Measurements from ENCODE around the gene UCN3.

The UCN3 gene

GRCh38 chr10:5364890-5365338, at the start of gene UCN3:
UCN3 (plus strand) TSS chr10:5364966; CDS start chr10:5373721, 8,755 bp downstream.
- no peak for DNase-seq (ENCODE audit: low spot score)
- in situ Hi-C loops (cut with MboI; ENCODE audit: low pct_unique_long_range_greater_than_20kb, low sequenced_read_pairs, unreplicated experiment): no loop called here
- TF ChIP-seq CTCF (IDR thresholded peaks at IDR 0.05; ENCODE audit: extremely low read depth, insufficient read depth, missing control alignments): no peak

- DNase-seq (ENCODE audit: low spot score): no peak
- in situ Hi-C loops (cut with MboI; ENCODE audit: low pct_unique_long_range_greater_than_20kb, low sequenced_read_pairs, unreplicated experiment): no loop called here
- TF ChIP-seq CTCF (IDR thresholded peaks at IDR 0.05; ENCODE audit: extremely low read depth, insufficient read depth, missing control alignments): no peak
Observed at GRCh38 chr10:5317547-5318107, 47.1 kb upstream of the UCN3 start.

- in situ Hi-C loops (cut with MboI; ENCODE audit: low pct_unique_long_range_greater_than_20kb, low sequenced_read_pairs, unreplicated experiment): no loop called here
- TF ChIP-seq CTCF (IDR thresholded peaks at IDR 0.05; ENCODE audit: extremely low read depth, insufficient read depth, missing control alignments): no peak
- DNase-seq (ENCODE audit: low spot score): no peak
Observed at GRCh38 chr10:5318148-5318547, 46.6 kb upstream of the UCN3 start.

- in situ Hi-C loops (cut with MboI; ENCODE audit: low pct_unique_long_range_greater_than_20kb, low sequenced_read_pairs, unreplicated experiment): no loop called here
Observed at GRCh38 chr10:5319863-5320262, 44.9 kb upstream of the UCN3 start.

GRCh38 chr10:5321273-5321672, 43.5 kb upstream of the UCN3 start:
- in situ Hi-C loops (cut with MboI; ENCODE audit: low pct_unique_long_range_greater_than_20kb, low sequenced_read_pairs, unreplicated experiment): no loop called here
- TF ChIP-seq CTCF (IDR thresholded peaks at IDR 0.05; ENCODE audit: extremely low read depth, insufficient read depth, missing control alignments): no peak
- DNase-seq (ENCODE audit: low spot score): no peak

More at GRCh38 chr10:5319863-5320262, 44.9 kb upstream of the UCN3 start:
- TF ChIP-seq CTCF (IDR thresholded peaks at IDR 0.05; ENCODE audit: extremely low read depth, insufficient read depth, missing control alignments): no peak
- no peak for DNase-seq (ENCODE audit: low spot score)

- no peak for DNase-seq (ENCODE audit: low spot score)
- in situ Hi-C loops (cut with MboI; ENCODE audit: low pct_unique_long_range_greater_than_20kb, low sequenced_read_pairs, unreplicated experiment): no loop called here
- no peak for TF ChIP-seq CTCF (IDR thresholded peaks at IDR 0.05; ENCODE audit: extremely low read depth, insufficient read depth, missing control alignments)
Observed at GRCh38 chr10:5323446-5323845, 41.3 kb upstream of the UCN3 start.

Measured in GM13977 (cell line).